Renal cortical epithelial cell (primary cell): Measurements from ENCODE around the gene ARHGAP6. TPM values are rescaled to one million over a fixed set of nuclear protein-coding genes. Genes with fewer than 3 reads are reported as not detected.
"Not testable (repeated sequence)": the region's sequence is repeated elsewhere in the genome, so short reads cannot be mapped to it uniquely, and the experiment has no call there.

Experiments
- DNase-seq: peaks from one replicate; pipeline ENCODE4 v3.0.0-alpha.2; 2011; ENCODE audit warnings: low read depth
- total RNA-seq: library from RNA; depleted of rRNA; stranded (reverse); fragments of >200 nt; gene quantifications from 2 replicates; pipeline ENCODE4 v1.2.3, GENCODE V29; 2014

Gene ARHGAP6
- total RNA-seq, 1 donor from 2014 or later = 9.4 TPM

- DNase-seq = no peak
These were observed 140.0 kb downstream of the ARHGAP6 start for GRCh38 chrX:11525685-11526084.

GRCh38 chrX:11519234-11519633 is 146.5 kb downstream of the ARHGAP6 start:
- DNase-seq = not testable (repeated sequence)

- DNase-seq = peak; percentile 48
These were observed 155.9 kb downstream of the ARHGAP6 start for GRCh38 chrX:11509786-11510185.

- no peak for DNase-seq
These were observed 161.5 kb downstream of the ARHGAP6 start for GRCh38 chrX:11504234-11504633.

- peak; percentile 22 for DNase-seq
These were observed 166.4 kb downstream of the ARHGAP6 start for GRCh38 chrX:11499076-11500044.

- not testable (repeated sequence) for DNase-seq
These were observed 174.3 kb downstream of the ARHGAP6 start for GRCh38 chrX:11491375-11491774.

GRCh38 chrX:11484290-11484689 is 181.4 kb downstream of the ARHGAP6 start:
- DNase-seq = no peak

- DNase-seq = no peak
These were observed 184.7 kb downstream of the ARHGAP6 start for GRCh38 chrX:11481035-11481434.

- DNase-seq = no peak
These were observed 185.1 kb downstream of the ARHGAP6 start for GRCh38 chrX:11480626-11481025.

GRCh38 chrX:11478911-11479310 is 186.8 kb downstream of the ARHGAP6 start:
- DNase-seq = no peak

- DNase-seq = no peak
These were observed 187.7 kb downstream of the ARHGAP6 start for GRCh38 chrX:11478026-11478425.

GRCh38 chrX:11474576-11474975 is 191.1 kb downstream of the ARHGAP6 start:
- DNase-seq = no peak

- no peak for DNase-seq
These were observed 191.7 kb downstream of the ARHGAP6 start for GRCh38 chrX:11474021-11474420.

GRCh38 chrX:11472879-11473278 is 192.8 kb downstream of the ARHGAP6 start:
- no peak for DNase-seq

GRCh38 chrX:11472381-11472780 is 193.3 kb downstream of the ARHGAP6 start:
- DNase-seq = no peak

GRCh38 chrX:11470250-11470974 is 195.3 kb downstream of the ARHGAP6 start:
- peak; percentile 95 for DNase-seq

GRCh38 chrX:11465648-11466411 is 199.9 kb downstream of the ARHGAP6 start:
- no peak for DNase-seq

- DNase-seq = no peak
These were observed 200.8 kb downstream of the ARHGAP6 start for GRCh38 chrX:11464836-11465463.

- DNase-seq = no peak
These were observed 201.3 kb downstream of the ARHGAP6 start for GRCh38 chrX:11464380-11464779.

- no peak for DNase-seq
These were observed 203.1 kb downstream of the ARHGAP6 start for GRCh38 chrX:11462648-11463047.

- peak; percentile 70 for DNase-seq
These were observed 203.6 kb downstream of the ARHGAP6 start for GRCh38 chrX:11462136-11462535.
